Tibial nerve (tissue), 3 donors: ENCODE measurements around the gene SP3.

Experiments used
- POLR2A ChIP-seq, 2 donors: fragments of 450-650 bp; IDR thresholded peaks; one replicate each; pipeline ENCODE4 v1.6.1; 2017; ENCODE audit warnings: antibody characterized with exemption in 2 of 2, mild to moderate bottlenecking in 2 of 2, moderate library complexity in 2 of 2
- TF ChIP-seq, protein P1 (sequence below), 5 experiments: fragments of 200-600 bp in 3 of 5; fragments of 450-650 bp in 2 of 5; sonication (generic) in 3 of 5; IDR thresholded peaks; one replicate each; pipeline ENCODE4 v1.5.1; 2016 to 2019; ENCODE audit warnings: antibody characterized with exemption in 5 of 5, mild to moderate bottlenecking in 3 of 5, moderate library complexity in 2 of 5

DNA sequence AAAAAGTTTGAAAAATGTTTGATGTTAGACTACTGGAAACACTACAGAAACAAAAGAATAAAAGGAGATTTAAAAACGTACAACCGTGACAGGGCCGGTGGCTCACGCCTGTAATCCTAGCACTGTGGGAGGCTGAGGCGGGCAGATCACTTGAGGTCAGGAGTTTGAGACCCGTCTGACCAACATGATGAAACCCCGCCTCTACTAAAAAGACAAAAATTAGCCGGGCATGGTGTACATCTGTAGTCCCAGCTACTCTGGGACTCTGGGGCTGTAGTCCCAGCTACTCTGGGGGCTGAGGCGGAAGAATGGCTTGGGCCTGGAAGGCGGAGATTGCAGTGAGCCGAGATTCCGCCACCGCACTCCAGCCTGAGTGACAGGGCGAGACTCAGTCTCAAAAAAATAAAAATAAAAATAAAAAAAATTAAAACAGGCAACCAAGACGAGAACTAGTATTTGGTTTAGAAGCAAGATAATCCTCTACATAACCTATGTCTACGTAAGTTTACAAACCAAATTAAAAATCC, 5.8 kb downstream of the SP3 start:
- no peak for TF ChIP-seq POLR2A (IDR thresholded peaks at IDR 0.05)
- TF ChIP-seq, protein P1, sequence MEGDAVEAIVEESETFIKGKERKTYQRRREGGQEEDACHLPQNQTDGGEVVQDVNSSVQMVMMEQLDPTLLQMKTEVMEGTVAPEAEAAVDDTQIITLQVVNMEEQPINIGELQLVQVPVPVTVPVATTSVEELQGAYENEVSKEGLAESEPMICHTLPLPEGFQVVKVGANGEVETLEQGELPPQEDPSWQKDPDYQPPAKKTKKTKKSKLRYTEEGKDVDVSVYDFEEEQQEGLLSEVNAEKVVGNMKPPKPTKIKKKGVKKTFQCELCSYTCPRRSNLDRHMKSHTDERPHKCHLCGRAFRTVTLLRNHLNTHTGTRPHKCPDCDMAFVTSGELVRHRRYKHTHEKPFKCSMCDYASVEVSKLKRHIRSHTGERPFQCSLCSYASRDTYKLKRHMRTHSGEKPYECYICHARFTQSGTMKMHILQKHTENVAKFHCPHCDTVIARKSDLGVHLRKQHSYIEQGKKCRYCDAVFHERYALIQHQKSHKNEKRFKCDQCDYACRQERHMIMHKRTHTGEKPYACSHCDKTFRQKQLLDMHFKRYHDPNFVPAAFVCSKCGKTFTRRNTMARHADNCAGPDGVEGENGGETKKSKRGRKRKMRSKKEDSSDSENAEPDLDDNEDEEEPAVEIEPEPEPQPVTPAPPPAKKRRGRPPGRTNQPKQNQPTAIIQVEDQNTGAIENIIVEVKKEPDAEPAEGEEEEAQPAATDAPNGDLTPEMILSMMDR (IDR thresholded peaks at IDR 0.05) = no peak
